ENCODE measurements around the gene OR6N1.

- TF ChIP-seq CTCF (IDR thresholded peaks at IDR 0.05 in 4 of 5, conservative IDR thresholded peaks at IDR 0.05 in 1 of 5) (no peak), POLR2A (IDR thresholded peaks at IDR 0.05) (no peak)
These were observed 41.5 kb downstream of the OR6N1 start for GRCh38 chr1:158730453-158730852.

Data from gastrocnemius medialis (tissue), 4 donors.